ENCODE results near the gene OGFR.
"Not testable (repeated sequence)": the region's sequence is repeated elsewhere in the genome, so short reads cannot be mapped to it uniquely, and the experiment has no call there.

Gene OGFR

DNA sequence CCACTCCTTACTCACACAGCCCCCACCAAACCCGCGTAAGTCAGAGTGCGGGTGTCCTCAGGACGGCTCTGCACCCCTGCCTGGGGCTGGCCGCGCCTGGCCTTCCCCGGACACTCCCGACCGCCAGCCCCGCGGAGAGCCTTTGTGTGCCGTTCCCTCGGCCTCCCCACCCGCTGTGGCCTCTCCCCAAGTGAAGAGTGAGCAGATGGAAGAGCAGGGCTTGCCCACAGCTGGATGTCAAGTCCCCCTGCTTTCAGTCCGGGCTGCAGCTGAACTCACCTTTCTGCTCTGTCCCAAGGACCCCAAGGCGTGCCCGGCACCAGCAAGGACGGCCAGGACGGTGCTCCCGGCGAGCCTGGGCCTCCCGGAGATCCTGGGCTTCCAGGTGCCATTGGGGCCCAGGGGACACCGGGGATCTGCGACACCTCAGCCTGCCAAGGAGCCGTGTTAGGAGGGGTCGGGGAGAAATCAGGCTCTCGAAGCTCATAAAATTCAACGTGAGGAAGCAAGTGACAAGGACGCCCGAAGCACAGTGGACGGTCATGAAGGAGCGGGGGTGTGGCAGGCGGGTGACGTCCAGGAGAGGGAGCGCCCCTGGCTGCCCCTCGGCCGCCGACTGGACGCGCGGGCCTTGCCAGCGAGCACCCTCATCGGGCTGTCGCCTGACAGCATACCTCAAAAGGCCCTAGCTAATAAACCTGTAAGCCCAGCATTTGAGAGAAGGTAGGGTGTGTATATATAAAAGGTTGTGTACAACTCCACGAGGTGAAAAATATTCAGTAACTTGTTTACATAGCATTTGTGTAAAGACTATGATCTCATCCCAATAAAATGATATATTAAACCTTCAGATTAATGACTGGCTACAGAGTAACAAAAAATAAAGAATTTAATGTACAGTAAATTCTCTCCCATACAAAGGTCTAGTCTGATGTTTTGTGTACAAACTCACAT, 35.9 kb downstream of the OGFR start:
- TF ChIP-seq TAF1 (IDR thresholded peaks at IDR 0.05; ENCODE audit: borderline replicate concordance, low read depth, low read length) (no peak), POLR2AphosphoS5 (IDR thresholded peaks at IDR 0.05; ENCODE audit: low read depth, low read length) (no peak), POLR2A (IDR thresholded peaks at IDR 0.05; ENCODE audit: low read depth, low read length) (no peak)
- DNase-seq (ENCODE audit: insufficient read length) (no peak), FAIRE-seq (no peak)

DNA sequence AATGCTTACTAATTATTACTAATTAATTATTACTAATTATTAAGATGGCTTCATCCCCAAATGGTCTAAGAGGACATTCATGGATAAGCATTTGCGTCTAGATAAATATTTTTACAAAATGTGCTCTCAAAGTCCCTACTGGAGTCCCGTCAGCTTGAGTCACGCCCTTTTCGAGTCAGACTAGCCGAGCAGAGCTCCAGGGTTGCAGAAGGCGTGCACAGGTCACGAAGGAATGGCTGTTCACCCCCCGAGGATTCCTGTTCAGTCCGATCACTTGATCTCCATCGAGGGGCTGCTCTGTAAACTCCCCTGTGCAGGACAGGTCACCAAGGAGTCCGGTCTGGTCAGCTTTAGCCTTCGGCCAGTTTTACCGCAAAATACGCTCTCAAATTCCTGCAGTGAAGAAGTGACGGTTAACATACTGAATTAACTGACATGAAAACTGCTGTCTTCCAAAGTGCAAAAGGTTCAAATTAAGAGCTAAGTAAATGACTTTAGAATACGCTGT, 37.1 kb downstream of the OGFR start:
- DNase-seq (ENCODE audit: insufficient read length) (no peak), FAIRE-seq (no peak)
- TF ChIP-seq POLR2A (IDR thresholded peaks at IDR 0.05; ENCODE audit: low read depth, low read length): no peak
- no peak for TF ChIP-seq TAF1 (IDR thresholded peaks at IDR 0.05; ENCODE audit: borderline replicate concordance, low read depth, low read length)
- no peak for TF ChIP-seq POLR2AphosphoS5 (IDR thresholded peaks at IDR 0.05; ENCODE audit: low read depth, low read length)

DNA sequence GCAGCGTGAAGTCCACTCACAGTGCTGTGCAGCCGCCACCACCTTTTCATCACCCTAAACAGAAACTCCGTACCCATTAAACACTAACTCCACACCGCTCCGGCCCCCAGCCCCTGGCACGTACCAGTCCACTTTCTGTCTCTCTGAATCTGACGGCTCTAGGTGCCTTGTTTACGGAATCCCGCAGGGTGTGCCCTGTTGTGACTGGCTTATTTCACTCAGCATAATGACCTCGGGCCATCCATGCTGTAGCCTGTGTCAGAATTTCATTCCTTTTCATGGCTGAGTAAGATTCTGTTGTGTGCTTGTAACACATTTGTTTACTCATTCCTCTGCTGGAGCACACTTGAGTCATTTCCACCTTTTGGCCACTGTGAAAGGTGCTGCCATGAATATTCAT, 39.0 kb downstream of the OGFR start:
- no peak for FAIRE-seq
- TF ChIP-seq POLR2AphosphoS5 (IDR thresholded peaks at IDR 0.05; ENCODE audit: low read depth, low read length): no peak
- TF ChIP-seq POLR2A (IDR thresholded peaks at IDR 0.05; ENCODE audit: low read depth, low read length): no peak
- DNase-seq (ENCODE audit: insufficient read length): no peak

DNA sequence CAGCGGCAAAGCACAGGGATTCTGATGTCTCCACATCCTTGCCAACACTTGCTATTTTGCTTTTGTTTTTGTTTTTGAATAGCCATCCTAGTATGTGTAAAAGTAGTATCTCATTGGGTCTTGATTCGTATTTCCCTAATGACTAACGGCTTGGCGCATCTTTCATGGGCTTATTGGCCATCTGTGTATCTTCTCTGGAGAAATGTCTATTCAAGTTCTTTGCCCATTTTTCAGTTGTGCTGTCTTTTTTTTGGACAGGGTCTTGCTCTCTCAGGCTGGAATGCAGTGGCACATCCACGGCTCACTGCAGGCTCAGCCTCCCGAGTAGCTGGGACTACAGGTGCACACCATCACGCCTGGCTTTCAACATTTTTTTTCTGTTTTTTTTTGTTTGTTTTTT, 39.5 kb downstream of the OGFR start:
- no peak for TF ChIP-seq POLR2AphosphoS5 (IDR thresholded peaks at IDR 0.05; ENCODE audit: low read depth, low read length)
- DNase-seq (ENCODE audit: insufficient read length): no peak
- FAIRE-seq: no peak

DNA sequence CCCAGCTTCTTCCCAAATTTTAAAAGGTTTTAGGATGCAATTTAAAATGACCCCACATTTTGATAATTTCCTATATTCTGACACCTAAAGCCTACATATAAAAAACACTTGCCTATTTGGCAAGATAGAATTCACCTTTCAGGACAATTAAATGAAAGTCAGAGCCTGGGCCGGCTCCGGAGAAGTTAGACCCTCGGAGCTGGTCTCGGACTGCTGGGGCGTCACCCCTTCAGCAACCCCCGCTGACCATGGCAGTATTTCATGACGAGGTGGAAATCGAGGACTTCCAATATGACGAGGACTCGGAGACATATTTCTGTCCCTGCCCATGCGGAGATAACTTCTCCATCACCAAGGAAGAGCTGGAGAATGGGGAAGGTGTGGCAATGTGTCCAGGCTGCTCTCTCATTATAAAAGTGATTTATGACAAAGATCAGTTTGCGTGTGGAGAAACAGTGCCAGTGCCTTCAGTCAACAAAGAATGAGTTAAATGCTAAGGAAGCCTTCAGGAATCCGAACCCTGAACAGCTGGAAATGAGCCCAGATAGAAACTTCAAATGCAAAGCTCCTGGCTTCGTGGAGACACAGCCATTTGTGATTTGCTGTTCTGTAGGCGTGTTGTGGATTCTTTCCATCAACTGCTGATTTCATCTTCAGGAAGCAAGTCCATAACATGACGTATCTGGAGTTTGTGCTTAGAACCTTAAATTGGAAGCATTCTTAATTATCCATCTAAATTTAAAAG, 41.0 kb downstream of the OGFR start:
- FAIRE-seq (no peak), DNase-seq (ENCODE audit: insufficient read length) (no peak)
- TF ChIP-seq TAF1 (IDR thresholded peaks at IDR 0.05; ENCODE audit: borderline replicate concordance, low read depth, low read length): no peak
- no peak for TF ChIP-seq POLR2AphosphoS5 (IDR thresholded peaks at IDR 0.05; ENCODE audit: low read depth, low read length)
- TF ChIP-seq POLR2A (IDR thresholded peaks at IDR 0.05; ENCODE audit: low read depth, low read length): no peak

DNA sequence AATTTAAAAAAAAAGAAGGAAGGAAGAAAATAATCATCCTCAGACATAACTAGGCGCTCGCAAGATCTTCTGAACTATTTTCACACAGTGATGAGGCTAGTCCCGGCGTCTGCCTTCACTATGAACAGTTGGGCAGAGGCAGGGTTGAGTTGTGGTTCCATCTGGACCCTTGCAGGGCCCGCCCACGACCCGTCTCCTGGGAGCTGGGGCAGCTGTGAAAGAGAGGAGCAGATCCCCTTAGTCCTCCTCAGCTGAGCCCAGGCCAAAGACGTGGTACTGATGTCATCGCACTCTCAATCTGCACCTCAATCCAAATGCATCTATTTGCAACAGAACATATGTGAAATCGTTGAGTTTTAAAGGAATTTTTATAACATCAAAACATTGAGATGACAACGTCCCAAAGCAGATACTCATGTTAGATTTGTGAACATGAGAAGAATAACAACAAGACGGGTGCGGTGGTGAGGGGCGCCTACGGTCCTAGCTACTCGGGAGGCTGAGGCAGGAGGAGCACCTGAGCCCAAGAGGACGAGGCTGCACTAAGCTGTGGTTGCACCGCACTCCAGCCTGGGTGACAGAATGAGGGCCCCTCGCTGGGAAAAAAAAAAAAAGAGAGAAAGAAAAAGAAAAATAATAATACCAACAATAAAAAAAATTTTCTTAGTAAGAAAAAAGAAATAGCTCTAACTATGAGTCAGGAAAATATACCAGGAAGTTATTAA, 41.7 kb downstream of the OGFR start:
- TF ChIP-seq POLR2AphosphoS5 (IDR thresholded peaks at IDR 0.05; ENCODE audit: low read depth, low read length) (no peak), TAF1 (IDR thresholded peaks at IDR 0.05; ENCODE audit: borderline replicate concordance, low read depth, low read length) (no peak)
- no peak for DNase-seq (ENCODE audit: insufficient read length)
- FAIRE-seq: no peak

DNA sequence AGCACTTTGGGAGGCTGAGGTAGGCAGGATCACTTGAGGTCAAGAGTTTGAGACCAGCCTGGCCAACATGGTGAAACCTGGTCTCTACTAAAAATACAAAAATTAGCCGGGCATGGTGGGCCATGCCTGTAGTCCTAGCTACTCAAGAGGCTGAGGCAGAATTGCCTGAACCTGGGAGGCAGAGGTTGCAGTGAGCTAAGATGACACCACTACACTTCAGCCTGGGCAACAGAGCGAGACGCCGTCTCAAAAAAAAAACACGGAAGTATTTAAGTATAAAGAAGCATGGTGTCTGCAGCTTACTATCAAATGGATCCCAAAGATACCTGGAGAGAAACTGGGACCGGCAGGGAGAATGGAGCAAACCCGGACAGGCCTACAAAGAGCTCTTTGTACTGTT, 44.3 kb downstream of the OGFR start:
- not testable (repeated sequence) for FAIRE-seq; DNase-seq (ENCODE audit: insufficient read length)

DNA sequence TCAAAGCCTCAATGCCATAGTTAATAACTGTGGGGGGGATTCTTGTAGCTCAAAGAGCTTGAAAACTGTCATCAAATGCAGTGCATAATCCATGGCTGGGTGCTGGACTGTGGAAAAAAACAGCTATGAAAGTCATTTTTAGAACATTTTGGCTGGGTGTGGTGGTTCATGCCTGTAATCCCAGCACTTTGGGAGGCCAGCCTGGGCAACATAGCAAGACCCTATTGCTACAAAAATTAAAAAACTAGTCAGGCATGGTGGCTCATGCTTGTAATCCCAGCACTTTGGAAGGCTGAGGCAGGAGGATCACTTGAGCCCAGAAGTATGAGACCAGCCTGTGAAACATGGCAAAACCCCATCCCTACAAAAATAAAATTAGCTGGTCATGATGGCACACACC, 44.8 kb downstream of the OGFR start:
- FAIRE-seq (no peak), DNase-seq (ENCODE audit: insufficient read length) (no peak)
- no peak for TF ChIP-seq POLR2AphosphoS5 (IDR thresholded peaks at IDR 0.05; ENCODE audit: low read depth, low read length)
- TF ChIP-seq POLR2A (IDR thresholded peaks at IDR 0.05; ENCODE audit: low read depth, low read length): no peak
- TF ChIP-seq TAF1 (IDR thresholded peaks at IDR 0.05; ENCODE audit: borderline replicate concordance, low read depth, low read length): no peak

DNA sequence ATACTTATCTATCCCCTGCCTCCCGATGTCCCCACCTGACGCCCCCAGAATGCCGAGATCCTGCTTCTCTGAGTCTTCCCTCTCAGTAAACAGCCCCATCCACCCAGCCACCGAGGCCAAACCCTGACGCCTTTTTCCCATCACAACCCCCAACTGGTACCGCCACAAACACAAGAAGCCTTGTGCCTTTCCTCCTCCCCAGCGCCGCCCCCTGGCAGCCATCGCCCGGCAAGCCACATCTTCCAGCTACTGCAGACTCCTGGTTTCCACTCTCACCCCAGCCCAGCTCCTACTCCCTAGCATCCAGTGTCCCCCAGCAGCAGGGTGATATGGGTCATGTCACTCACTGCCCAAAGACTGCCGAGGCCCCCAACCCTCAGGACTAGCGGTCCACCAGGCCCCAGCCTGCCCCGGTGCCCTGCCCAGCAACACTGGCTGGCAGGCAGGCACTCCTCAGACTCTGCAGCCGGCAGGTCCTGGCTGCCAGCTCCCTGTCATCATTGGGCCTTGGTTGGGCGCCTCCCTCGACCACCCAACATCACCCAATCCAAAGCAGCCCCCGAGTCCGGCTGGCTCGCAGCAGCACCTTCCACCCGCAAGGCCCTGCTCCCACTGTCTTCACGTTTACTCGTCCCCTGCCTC, 45.8 kb downstream of the OGFR start:
- TF ChIP-seq POLR2A (IDR thresholded peaks at IDR 0.05; ENCODE audit: low read depth, low read length) (no peak), TAF1 (IDR thresholded peaks at IDR 0.05; ENCODE audit: borderline replicate concordance, low read depth, low read length) (no peak), POLR2AphosphoS5 (IDR thresholded peaks at IDR 0.05; ENCODE audit: low read depth, low read length) (no peak)
- FAIRE-seq: no peak
- no peak for DNase-seq (ENCODE audit: insufficient read length)

DNA sequence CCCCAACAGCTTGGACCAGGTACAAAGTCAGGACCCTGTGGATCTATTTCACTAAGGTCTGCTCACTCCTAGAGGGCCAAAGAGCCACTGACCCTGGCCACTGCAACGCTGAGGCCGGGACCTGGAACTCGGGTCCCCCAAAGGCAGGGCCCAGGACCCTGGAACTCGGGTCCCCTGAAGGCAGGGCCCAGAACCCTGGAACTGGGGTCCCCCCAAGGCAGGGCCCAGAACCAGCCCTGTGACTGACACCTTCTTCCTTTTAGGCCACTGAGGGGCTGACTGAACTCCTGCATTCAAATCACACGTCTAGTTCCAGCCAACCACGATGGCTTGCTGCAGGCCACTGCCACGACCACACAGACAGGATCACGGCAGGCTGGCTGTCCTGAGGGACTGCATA, 47.6 kb downstream of the OGFR start:
- DNase-seq (ENCODE audit: insufficient read length) (no peak), FAIRE-seq (no peak)
- no peak for TF ChIP-seq TAF1 (IDR thresholded peaks at IDR 0.05; ENCODE audit: borderline replicate concordance, low read depth, low read length)

DNA sequence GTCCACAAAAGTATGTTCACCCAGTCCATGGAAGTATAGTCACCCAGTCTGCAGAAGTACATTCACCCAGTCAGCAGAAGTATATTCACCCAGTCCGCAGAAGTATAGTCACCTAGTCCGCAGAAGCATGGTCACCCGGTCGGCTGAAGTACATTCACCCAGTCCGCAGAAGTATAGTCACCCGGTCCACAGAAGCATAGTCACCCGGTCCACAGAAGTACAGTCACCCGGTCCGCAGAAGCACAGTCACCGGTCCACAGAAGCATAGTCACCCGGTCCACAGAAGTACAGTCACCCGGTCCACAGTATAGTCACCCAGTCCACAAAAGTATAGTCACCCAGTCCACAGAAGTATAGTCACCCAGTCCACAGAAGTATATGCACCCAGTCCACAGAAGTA, 48.2 kb downstream of the OGFR start:
- DNase-seq (ENCODE audit: insufficient read length) (no peak), FAIRE-seq (no peak)
- no peak for TF ChIP-seq POLR2AphosphoS5 (IDR thresholded peaks at IDR 0.05; ENCODE audit: low read depth, low read length)
- no peak for TF ChIP-seq POLR2A (IDR thresholded peaks at IDR 0.05; ENCODE audit: low read depth, low read length)
- no peak for TF ChIP-seq TAF1 (IDR thresholded peaks at IDR 0.05; ENCODE audit: borderline replicate concordance, low read depth, low read length)

DNA sequence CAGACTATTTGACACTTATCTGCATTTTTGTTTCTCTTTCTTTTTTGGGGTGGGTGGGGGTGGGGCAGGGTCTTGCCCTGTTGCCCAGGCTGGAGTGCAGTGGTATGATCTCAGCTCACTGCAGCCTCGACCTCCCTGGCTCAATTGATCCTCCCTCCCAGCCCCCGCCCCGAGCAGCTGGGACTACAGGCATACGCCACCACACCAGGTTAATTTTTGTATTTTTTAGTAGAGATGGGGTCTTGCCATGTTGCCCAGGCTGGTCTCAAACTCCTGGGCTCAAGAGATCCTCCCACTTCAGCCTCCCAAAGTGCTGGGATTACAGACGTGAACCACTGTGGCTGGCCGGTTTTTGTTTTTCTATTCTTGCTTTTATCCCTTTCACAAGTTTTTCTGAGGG, 48.7 kb downstream of the OGFR start:
- DNase-seq (ENCODE audit: insufficient read length); FAIRE-seq: not testable (repeated sequence)

Data from GM12892 (cell line).